Testis (tissue), 3 donors: ENCODE data around the gene TRNAU1AP. TPM values are rescaled to one million over a fixed set of nuclear protein-coding genes. Genes with fewer than 3 reads are reported as not detected.

ENCODE experiments used
- DNase-seq: peaks from one replicate; pipeline ENCODE4 v3.0.0-alpha.2; 2019
- H3K27ac ChIP-seq, 2 donors: fragments of 200-600 bp; sonication (generic); one replicate each; pipeline ENCODE4 v1.5.1; 2019
- H3K27me3 ChIP-seq: fragments of 200-600 bp; sonication (generic); one replicate; pipeline ENCODE4 v1.5.1; 2019
- H3K36me3 ChIP-seq: fragments of 200-600 bp; sonication (generic); one replicate; pipeline ENCODE4 v1.5.1; 2017; ENCODE audit warnings: low read depth; ENCODE audit errors: missing control alignments
- H3K4me1 ChIP-seq: fragments of 200-600 bp; sonication (generic); one replicate; pipeline ENCODE4 v1.5.1; 2019
- H3K4me3 ChIP-seq, 2 donors: fragments of 200-600 bp; sonication (generic); one replicate each; pipeline ENCODE4 v1.5.1; 2017 to 2019
- H3K9me3 ChIP-seq: fragments of 200-600 bp; sonication (generic); one replicate; pipeline ENCODE4 v1.5.1; 2017
- POLR2A ChIP-seq: fragments of 450-650 bp; IDR thresholded peaks from one replicate; pipeline ENCODE4 v1.6.1; 2017; ENCODE audit warnings: antibody characterized with exemption, mild to moderate bottlenecking, moderate library complexity
- WGBS, 2 donors: methylation state at CpG; one replicate each; pipeline ENCODE4 v1.1.5; 2018; 5-methylcytosine and 5-hydroxymethylcytosine counted together
- intact Hi-C: fragments of 100-400 bp; cut with DNase I; formaldehyde crosslinking; loops from one replicate; pipeline ENCODE4 v1.15.1; 2023; ENCODE audit warnings: low total_unique reads
- polyA plus RNA-seq: library from polyadenylated mRNA; stranded (reverse); fragments of 350-450 nt; fragmentation: Illumina TruSeq; extraction: RNeasy Lipid Tissue Mini Kit (QIAGEN cat#74804); gene quantifications from one replicate; pipeline ENCODE4 v1.2.3, GENCODE V29; 2014; ENCODE audit warnings: low read depth, low replicate concordance; ENCODE audit not compliant: insufficient read depth
- total RNA-seq, 2 donors: library from RNA; depleted of rRNA; stranded (reverse); fragments of >200 nt; gene quantifications; one replicate each; pipeline ENCODE4 v1.2.3, GENCODE V29; 2016
- TF ChIP-seq, protein P1 (sequence below), 3 experiments: fragments of 450-650 bp in 2 of 3; fragments of 200-600 bp in 1 of 3; sonication (generic) in 1 of 3; IDR thresholded peaks; one replicate each; pipeline ENCODE4 v1.5.1; 2016 to 2019; ENCODE audit warnings: antibody characterized with exemption in 3 of 3, mild to moderate bottlenecking in 2 of 3, moderate library complexity in 1 of 3

Gene TRNAU1AP
- total and polyA plus RNA-seq, 3 donors from 2014 or later: 15.5 to 22.5 (median 19.8) TPM

- H3K27ac ChIP-seq: no peak overlapping the region
- TF ChIP-seq, protein P1, sequence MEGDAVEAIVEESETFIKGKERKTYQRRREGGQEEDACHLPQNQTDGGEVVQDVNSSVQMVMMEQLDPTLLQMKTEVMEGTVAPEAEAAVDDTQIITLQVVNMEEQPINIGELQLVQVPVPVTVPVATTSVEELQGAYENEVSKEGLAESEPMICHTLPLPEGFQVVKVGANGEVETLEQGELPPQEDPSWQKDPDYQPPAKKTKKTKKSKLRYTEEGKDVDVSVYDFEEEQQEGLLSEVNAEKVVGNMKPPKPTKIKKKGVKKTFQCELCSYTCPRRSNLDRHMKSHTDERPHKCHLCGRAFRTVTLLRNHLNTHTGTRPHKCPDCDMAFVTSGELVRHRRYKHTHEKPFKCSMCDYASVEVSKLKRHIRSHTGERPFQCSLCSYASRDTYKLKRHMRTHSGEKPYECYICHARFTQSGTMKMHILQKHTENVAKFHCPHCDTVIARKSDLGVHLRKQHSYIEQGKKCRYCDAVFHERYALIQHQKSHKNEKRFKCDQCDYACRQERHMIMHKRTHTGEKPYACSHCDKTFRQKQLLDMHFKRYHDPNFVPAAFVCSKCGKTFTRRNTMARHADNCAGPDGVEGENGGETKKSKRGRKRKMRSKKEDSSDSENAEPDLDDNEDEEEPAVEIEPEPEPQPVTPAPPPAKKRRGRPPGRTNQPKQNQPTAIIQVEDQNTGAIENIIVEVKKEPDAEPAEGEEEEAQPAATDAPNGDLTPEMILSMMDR (IDR thresholded peaks at IDR 0.05): no peak
- no peaks in the 10 kb centered on the region for H3K36me3 ChIP-seq
- WGBS, 2 donors: 94 to 99% methylated on average over 11 of the region's 11 CpGs
- no peaks in the 10 kb centered on the region for H3K27me3 ChIP-seq
- intact Hi-C loops: no loop called here
- H3K4me1 ChIP-seq: no peaks in the 10 kb centered on the region
- H3K9me3 ChIP-seq: no peaks in the 10 kb centered on the region
- no peak overlapping the region for H3K4me3 ChIP-seq
- DNase-seq: no peak
Measured at GRCh38 chr1:28573564-28573963, 20.7 kb downstream of the TRNAU1AP start.

DNA sequence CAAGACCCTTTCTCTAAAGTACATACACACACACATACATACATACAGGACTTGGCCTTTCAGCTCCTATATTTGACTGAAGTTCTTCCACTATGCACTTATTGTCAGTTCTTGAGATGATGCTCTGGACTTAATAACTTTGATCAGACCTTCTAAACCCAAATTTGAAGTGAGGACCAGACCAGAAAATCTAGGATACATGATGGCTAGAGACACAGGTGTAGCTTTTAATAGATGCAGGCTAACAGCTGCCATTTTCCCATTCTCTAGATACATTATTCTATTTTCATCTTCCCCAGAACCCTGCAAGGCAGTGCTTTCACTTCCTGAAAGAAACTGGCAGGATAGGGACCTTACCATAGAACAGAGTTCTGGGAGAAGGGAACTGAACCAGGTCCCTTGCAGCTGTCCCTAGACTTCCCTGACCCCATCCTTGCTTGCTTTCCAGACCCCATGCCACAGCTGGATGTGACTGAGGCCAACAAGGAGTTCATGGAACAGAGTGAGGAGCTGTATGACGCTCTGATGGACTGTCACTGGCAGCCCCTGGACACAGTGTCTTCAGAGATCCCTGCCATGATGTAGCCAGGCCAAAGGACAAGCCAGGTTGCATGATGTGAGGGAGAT lies 24.3 kb downstream of the TRNAU1AP start:
- no peak for DNase-seq
- peaks cover 14% of the 10 kb centered on the region for H3K4me1 ChIP-seq
- WGBS, 2 donors: 88 to 89% methylated on average over 1 of the region's 1 CpG
- H3K27me3 ChIP-seq: no peaks in the 10 kb centered on the region
- no peaks in the 10 kb centered on the region for H3K36me3 ChIP-seq
- TF ChIP-seq, protein P1 (IDR thresholded peaks at IDR 0.05): no peak
- TF ChIP-seq POLR2A: no peak
- H3K9me3 ChIP-seq: no peaks in the 10 kb centered on the region
- intact Hi-C loops: no loop called here
- H3K4me3 ChIP-seq: no peak overlapping the region
- H3K27ac ChIP-seq: no peak overlapping the region

DNA sequence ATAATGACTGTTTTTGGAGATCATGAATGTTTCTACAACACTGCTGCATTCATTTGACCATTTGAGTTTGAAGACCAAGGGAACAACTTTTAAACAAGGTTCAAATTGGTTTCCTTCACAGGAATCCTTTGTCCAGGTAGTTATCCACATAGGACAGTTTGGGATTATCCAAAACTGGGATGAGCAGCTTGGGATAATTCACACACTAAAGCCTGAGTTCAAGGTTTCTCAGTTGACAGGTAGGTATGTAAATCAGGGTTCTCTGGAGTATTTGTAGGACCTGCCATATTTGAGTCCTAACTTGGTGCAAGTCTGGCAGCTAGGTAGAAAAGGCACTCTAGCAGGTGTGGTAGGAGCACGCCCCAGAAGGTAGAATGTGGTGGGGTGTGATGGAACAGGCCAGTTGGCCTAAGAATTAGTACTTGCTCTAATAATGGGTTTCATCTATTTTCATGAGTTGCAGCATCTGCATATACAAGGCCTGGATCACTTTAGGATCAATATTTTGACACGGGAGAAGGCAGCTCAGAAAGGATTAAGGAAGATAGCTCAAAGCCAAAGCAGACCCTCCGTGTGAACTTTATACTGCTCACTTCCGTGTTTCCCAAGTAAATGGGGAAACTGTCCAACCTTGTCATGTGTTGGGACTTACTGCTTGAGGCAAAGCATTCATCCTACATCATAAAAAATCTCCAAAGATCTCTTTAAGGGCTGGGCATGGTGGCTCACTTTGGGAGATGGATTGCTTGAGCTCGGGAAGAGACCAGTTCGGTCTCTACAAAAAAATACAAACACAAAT lies 25.1 kb downstream of the TRNAU1AP start:
- H3K4me3 ChIP-seq: no peak overlapping the region
- WGBS, 2 donors: 79 to 86% methylated on average over 6 of the region's 6 CpGs
- TF ChIP-seq, protein P1 (IDR thresholded peaks at IDR 0.05): no peak
- TF ChIP-seq POLR2A: no peak
- no peak overlapping the region for H3K27ac ChIP-seq
- no peaks in the 10 kb centered on the region for H3K27me3 ChIP-seq
- DNase-seq: no peak
- peaks cover 14% of the 10 kb centered on the region for H3K4me1 ChIP-seq
- no peaks in the 10 kb centered on the region for H3K9me3 ChIP-seq
- intact Hi-C loops: no loop called here
- H3K36me3 ChIP-seq: no peaks in the 10 kb centered on the region

DNA sequence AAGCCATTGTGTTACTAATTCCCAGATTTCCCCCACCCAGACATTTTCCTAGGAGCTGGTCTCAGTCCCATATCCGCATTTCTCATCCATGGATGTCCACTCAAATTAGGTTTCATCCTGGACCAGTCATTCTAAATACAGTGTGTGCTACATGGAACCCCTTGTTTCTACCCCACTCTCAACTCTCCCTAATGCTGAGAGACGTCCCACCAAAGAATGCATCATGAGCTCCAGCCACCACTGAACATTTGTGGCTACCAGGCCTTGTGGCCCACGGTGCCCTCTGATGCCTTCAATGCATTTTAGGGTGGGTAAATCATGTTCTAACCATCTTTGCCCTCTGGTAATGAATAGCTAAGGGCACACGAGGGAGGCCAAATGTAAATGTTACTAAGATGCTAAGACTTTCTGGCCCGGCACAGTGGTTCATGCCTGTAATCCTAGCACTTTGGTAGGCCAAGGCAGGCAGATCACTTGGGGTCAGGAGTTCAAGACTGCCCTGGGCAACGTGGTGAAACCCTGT lies 25.9 kb downstream of the TRNAU1AP start:
- H3K4me1 ChIP-seq: peaks cover 14% of the 10 kb centered on the region
- intact Hi-C loops: no loop called here
- H3K4me3 ChIP-seq: no peak overlapping the region
- no peak overlapping the region for H3K27ac ChIP-seq
- DNase-seq: no peak
- no peak for TF ChIP-seq POLR2A
- TF ChIP-seq, protein P1 (IDR thresholded peaks at IDR 0.05): no peak
- H3K9me3 ChIP-seq: no peaks in the 10 kb centered on the region
- no peaks in the 10 kb centered on the region for H3K27me3 ChIP-seq
- 84% methylated on average over 6 of the region's 6 CpGs for WGBS, 2 donors
- H3K36me3 ChIP-seq: no peaks in the 10 kb centered on the region
